Vagina (tissue), 2 donors: ENCODE measurements around the gene TBC1D22A.

Experiments
- POLR2A ChIP-seq, 2 donors: fragments of 450-650 bp; IDR thresholded peaks; one replicate each; pipeline ENCODE4 v1.6.1; 2017; ENCODE audit warnings: antibody characterized with exemption in 2 of 2, mild to moderate bottlenecking in 2 of 2, moderate library complexity in 2 of 2
- POLR2AphosphoS5 ChIP-seq, 2 donors: sonication (generic); formaldehyde crosslinking; IDR thresholded peaks; one replicate each; pipeline ENCODE4 v1.9.0; 2017; ENCODE audit warnings: antibody characterized with exemption in 2 of 2, mild to moderate bottlenecking in 2 of 2, low read depth in 1 of 2; ENCODE audit not compliant: insufficient read depth in 1 of 2
- TF ChIP-seq, protein P1 (sequence below), 3 experiments: fragments of 450-650 bp in 2 of 3; fragments of 200-600 bp in 1 of 3; sonication (generic) in 1 of 3; IDR thresholded peaks; one replicate each; pipeline ENCODE4 v1.5.1; 2017 to 2019; ENCODE audit warnings: antibody characterized with exemption in 3 of 3, mild to moderate bottlenecking in 2 of 3, moderate library complexity in 2 of 3

DNA sequence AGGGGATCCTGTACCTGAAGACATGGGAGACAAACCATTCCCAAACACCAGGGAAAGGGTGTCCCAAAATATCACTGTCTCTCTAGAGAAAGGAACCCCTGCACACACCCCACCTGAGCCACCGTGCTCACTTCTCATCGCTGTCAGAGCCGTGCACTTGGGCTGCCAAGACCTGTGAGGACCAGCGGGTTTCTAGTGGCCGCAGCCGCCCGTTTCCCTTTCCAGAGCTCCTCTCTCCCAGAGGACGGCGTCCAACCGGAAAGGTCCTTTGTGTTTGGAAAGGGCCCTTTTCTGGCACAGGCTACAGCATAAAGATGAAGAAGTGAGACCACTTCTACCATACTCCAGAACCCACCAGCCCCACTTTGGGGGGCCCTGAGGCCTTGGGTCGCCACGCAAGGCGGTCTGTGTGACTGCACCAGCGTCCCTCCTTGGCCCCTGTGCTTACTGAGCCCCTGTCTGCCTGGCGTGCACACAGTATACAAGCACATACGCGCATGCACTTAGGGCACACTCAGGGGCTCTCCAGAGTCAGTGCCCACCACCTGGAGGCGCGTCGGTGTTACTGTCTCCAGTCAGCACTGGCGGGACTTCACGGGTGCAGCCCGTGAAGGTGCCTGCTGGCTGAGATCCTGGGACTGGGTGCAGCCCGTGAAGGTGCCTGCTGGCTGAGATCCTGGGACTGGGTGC is 381.8 kb downstream of the TBC1D22A start:
- TF ChIP-seq, protein P1, sequence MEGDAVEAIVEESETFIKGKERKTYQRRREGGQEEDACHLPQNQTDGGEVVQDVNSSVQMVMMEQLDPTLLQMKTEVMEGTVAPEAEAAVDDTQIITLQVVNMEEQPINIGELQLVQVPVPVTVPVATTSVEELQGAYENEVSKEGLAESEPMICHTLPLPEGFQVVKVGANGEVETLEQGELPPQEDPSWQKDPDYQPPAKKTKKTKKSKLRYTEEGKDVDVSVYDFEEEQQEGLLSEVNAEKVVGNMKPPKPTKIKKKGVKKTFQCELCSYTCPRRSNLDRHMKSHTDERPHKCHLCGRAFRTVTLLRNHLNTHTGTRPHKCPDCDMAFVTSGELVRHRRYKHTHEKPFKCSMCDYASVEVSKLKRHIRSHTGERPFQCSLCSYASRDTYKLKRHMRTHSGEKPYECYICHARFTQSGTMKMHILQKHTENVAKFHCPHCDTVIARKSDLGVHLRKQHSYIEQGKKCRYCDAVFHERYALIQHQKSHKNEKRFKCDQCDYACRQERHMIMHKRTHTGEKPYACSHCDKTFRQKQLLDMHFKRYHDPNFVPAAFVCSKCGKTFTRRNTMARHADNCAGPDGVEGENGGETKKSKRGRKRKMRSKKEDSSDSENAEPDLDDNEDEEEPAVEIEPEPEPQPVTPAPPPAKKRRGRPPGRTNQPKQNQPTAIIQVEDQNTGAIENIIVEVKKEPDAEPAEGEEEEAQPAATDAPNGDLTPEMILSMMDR (IDR thresholded peaks at IDR 0.05): no peak
- no peak for TF ChIP-seq POLR2A (IDR thresholded peaks at IDR 0.05)
- no peak for TF ChIP-seq POLR2AphosphoS5 (IDR thresholded peaks at IDR 0.05; ENCODE audit: insufficient read depth in 1 of 2, low read depth in 1 of 2)
